ENCODE data around the gene POLR3B. TPM values are rescaled to one million over a fixed set of nuclear protein-coding genes. Genes with fewer than 3 reads are reported as not detected.

POLR3B gene
- polyA plus RNA-seq, 4 donors, result 1.8 to 8.0 (median 4.0) TPM

- no peaks in the 10 kb centered on the region for H3K27me3 ChIP-seq (ENCODE audit: control insufficient read depth in 3 of 3, insufficient read depth in 3 of 3, low read length in 3 of 3)
- H3K4me1 ChIP-seq (ENCODE audit: control insufficient read depth in 3 of 3, insufficient read depth in 2 of 3, low read depth in 1 of 3, low read length in 2 of 3), result peaks cover 0 to 9% (median 0%) of the 10 kb centered on the region in 3 donors
- no peak overlapping the region for H3K4me3 ChIP-seq (ENCODE audit: low read depth in 1 of 3, low read length in 3 of 3)
- H3K9me3 ChIP-seq (ENCODE audit: control insufficient read depth in 2 of 2, insufficient read depth in 1 of 2, low read depth in 1 of 2, low read length in 1 of 2), result no peaks in the 10 kb centered on the region
- WGBS, 3 donors, result 94 to 100% (median 95%) methylated on average over 1 of the region's 1 CpG
- FAIRE-seq (no peak), DNase-seq (peak; percentile 7 to 67)
- H3K27ac ChIP-seq (ENCODE audit: low read depth in 1 of 3, low read length in 2 of 3), result no peak overlapping the region
- H3K36me3 ChIP-seq (ENCODE audit: control insufficient read depth in 3 of 3, insufficient read depth in 2 of 3, low read depth in 1 of 3, low read length in 3 of 3), result peaks cover 0 to 3% (median 0%) of the 10 kb centered on the region in 3 donors
Observed at GRCh38 chr12:106480251-106480650, 122.7 kb downstream of the POLR3B start.

GRCh38 chr12:106481246-106481645, 123.7 kb downstream of the POLR3B start:
- peaks cover 0 to 3% (median 0%) of the 10 kb centered on the region in 3 donors for H3K36me3 ChIP-seq (ENCODE audit: control insufficient read depth in 3 of 3, insufficient read depth in 2 of 3, low read depth in 1 of 3, low read length in 3 of 3)
- DNase-seq, result no peak
- H3K27me3 ChIP-seq (ENCODE audit: control insufficient read depth in 3 of 3, insufficient read depth in 3 of 3, low read length in 3 of 3), result no peaks in the 10 kb centered on the region
- H3K4me3 ChIP-seq (ENCODE audit: low read depth in 1 of 3, low read length in 3 of 3), result no peak overlapping the region
- FAIRE-seq, result no peak
- peaks cover 0 to 9% (median 0%) of the 10 kb centered on the region in 3 donors for H3K4me1 ChIP-seq (ENCODE audit: control insufficient read depth in 3 of 3, insufficient read depth in 2 of 3, low read depth in 1 of 3, low read length in 2 of 3)
- H3K9me3 ChIP-seq (ENCODE audit: control insufficient read depth in 2 of 2, insufficient read depth in 1 of 2, low read depth in 1 of 2, low read length in 1 of 2), result no peaks in the 10 kb centered on the region
- 95 to 99% (median 99%) methylated on average over 6 of the region's 6 CpGs for WGBS, 3 donors
- H3K27ac ChIP-seq (ENCODE audit: low read depth in 1 of 3, low read length in 2 of 3), result no peak overlapping the region

- Histone ChIP-seq H3K36me3 (ENCODE audit: control insufficient read depth in 3 of 3, insufficient read depth in 2 of 3, low read depth in 1 of 3, low read length in 3 of 3) (peaks cover 0 to 3% (median 0%) of the 10 kb centered on the region in 3 donors), H3K27ac (ENCODE audit: low read depth in 1 of 3, low read length in 2 of 3) (no peak overlapping the region), H3K9me3 (ENCODE audit: control insufficient read depth in 2 of 2, insufficient read depth in 1 of 2, low read depth in 1 of 2, low read length in 1 of 2) (no peaks in the 10 kb centered on the region), H3K4me3 (ENCODE audit: low read depth in 1 of 3, low read length in 3 of 3) (no peak overlapping the region), H3K4me1 (ENCODE audit: control insufficient read depth in 3 of 3, insufficient read depth in 2 of 3, low read depth in 1 of 3, low read length in 2 of 3) (no peaks in the 10 kb centered on the region), H3K27me3 (ENCODE audit: control insufficient read depth in 3 of 3, insufficient read depth in 3 of 3, low read length in 3 of 3) (no peaks in the 10 kb centered on the region)
- DNase-seq (no peak), FAIRE-seq (no peak)
- WGBS, 3 donors, result 96 to 98% (median 97%) methylated on average over 5 of the region's 5 CpGs
Observed at GRCh38 chr12:106487664-106488063, 130.1 kb downstream of the POLR3B start.

GRCh38 chr12:106488884-106489283, 131.3 kb downstream of the POLR3B start:
- 91 to 98% (median 92%) methylated on average over 3 of the region's 3 CpGs for WGBS, 3 donors
- H3K36me3 ChIP-seq (ENCODE audit: control insufficient read depth in 3 of 3, insufficient read depth in 2 of 3, low read depth in 1 of 3, low read length in 3 of 3), result peaks cover 0 to 3% (median 0%) of the 10 kb centered on the region in 3 donors
- no peak for FAIRE-seq

GRCh38 chr12:106490264-106490663, 132.7 kb downstream of the POLR3B start:
- Histone ChIP-seq H3K27me3 (ENCODE audit: control insufficient read depth in 3 of 3, insufficient read depth in 3 of 3, low read length in 3 of 3) (no peaks in the 10 kb centered on the region), H3K4me1 (ENCODE audit: control insufficient read depth in 3 of 3, insufficient read depth in 2 of 3, low read depth in 1 of 3, low read length in 2 of 3) (no peaks in the 10 kb centered on the region), H3K36me3 (ENCODE audit: control insufficient read depth in 3 of 3, insufficient read depth in 2 of 3, low read depth in 1 of 3, low read length in 3 of 3) (no peaks in the 10 kb centered on the region), H3K9me3 (ENCODE audit: control insufficient read depth in 2 of 2, insufficient read depth in 1 of 2, low read depth in 1 of 2, low read length in 1 of 2) (no peaks in the 10 kb centered on the region), H3K4me3 (ENCODE audit: low read depth in 1 of 3, low read length in 3 of 3) (no peak overlapping the region), H3K27ac (ENCODE audit: low read depth in 1 of 3, low read length in 2 of 3) (no peak overlapping the region)
- no peak for FAIRE-seq
- WGBS, 3 donors, result 92 to 97% (median 96%) methylated on average over 5 of the region's 5 CpGs
- DNase-seq, result no peak

More at GRCh38 chr12:106488884-106489283, 131.3 kb downstream of the POLR3B start:
- no peaks in the 10 kb centered on the region for H3K4me1 ChIP-seq (ENCODE audit: control insufficient read depth in 3 of 3, insufficient read depth in 2 of 3, low read depth in 1 of 3, low read length in 2 of 3)
- DNase-seq, result no peak
- H3K4me3 ChIP-seq (ENCODE audit: low read depth in 1 of 3, low read length in 3 of 3), result no peak overlapping the region
- H3K9me3 ChIP-seq (ENCODE audit: control insufficient read depth in 2 of 2, insufficient read depth in 1 of 2, low read depth in 1 of 2, low read length in 1 of 2), result no peaks in the 10 kb centered on the region
- H3K27ac ChIP-seq (ENCODE audit: low read depth in 1 of 3, low read length in 2 of 3), result no peak overlapping the region
- no peaks in the 10 kb centered on the region for H3K27me3 ChIP-seq (ENCODE audit: control insufficient read depth in 3 of 3, insufficient read depth in 3 of 3, low read length in 3 of 3)

GRCh38 chr12:106492857-106493256, 135.3 kb downstream of the POLR3B start:
- H3K4me1 ChIP-seq (ENCODE audit: control insufficient read depth in 3 of 3, insufficient read depth in 2 of 3, low read depth in 1 of 3, low read length in 2 of 3), result no peaks in the 10 kb centered on the region
- no peaks in the 10 kb centered on the region for H3K27me3 ChIP-seq (ENCODE audit: control insufficient read depth in 3 of 3, insufficient read depth in 3 of 3, low read length in 3 of 3)
- no peak overlapping the region for H3K27ac ChIP-seq (ENCODE audit: low read depth in 1 of 3, low read length in 2 of 3)
- FAIRE-seq, result no peak
- H3K36me3 ChIP-seq (ENCODE audit: control insufficient read depth in 3 of 3, insufficient read depth in 2 of 3, low read depth in 1 of 3, low read length in 3 of 3), result peaks cover 0 to 10% (median 0%) of the 10 kb centered on the region in 3 donors
- no peaks in the 10 kb centered on the region for H3K9me3 ChIP-seq (ENCODE audit: control insufficient read depth in 2 of 2, insufficient read depth in 1 of 2, low read depth in 1 of 2, low read length in 1 of 2)
- H3K4me3 ChIP-seq (ENCODE audit: low read depth in 1 of 3, low read length in 3 of 3), result no peak overlapping the region
- WGBS, 3 donors, result 92 to 98% (median 97%) methylated on average over 2 of the region's 2 CpGs
- DNase-seq, result no peak

GRCh38 chr12:106493531-106493930, 136.0 kb downstream of the POLR3B start:
- H3K4me3 ChIP-seq (ENCODE audit: low read depth in 1 of 3, low read length in 3 of 3), result no peak overlapping the region
- FAIRE-seq (no peak), DNase-seq (peak; percentile 17 to 42)

GRCh38 chr12:106495354-106495965, 137.9 kb downstream of the POLR3B start:
- peaks cover 0 to 22% (median 3%) of the 10 kb centered on the region in 3 donors for H3K36me3 ChIP-seq (ENCODE audit: control insufficient read depth in 3 of 3, insufficient read depth in 2 of 3, low read depth in 1 of 3, low read length in 3 of 3)

More at GRCh38 chr12:106493531-106493930, 136.0 kb downstream of the POLR3B start:
- WGBS, 3 donors, result 41 to 60% (median 55%) methylated on average over 4 of the region's 4 CpGs
- Histone ChIP-seq H3K4me1 (ENCODE audit: control insufficient read depth in 3 of 3, insufficient read depth in 2 of 3, low read depth in 1 of 3, low read length in 2 of 3) (no peaks in the 10 kb centered on the region), H3K9me3 (ENCODE audit: control insufficient read depth in 2 of 2, insufficient read depth in 1 of 2, low read depth in 1 of 2, low read length in 1 of 2) (no peaks in the 10 kb centered on the region), H3K36me3 (ENCODE audit: control insufficient read depth in 3 of 3, insufficient read depth in 2 of 3, low read depth in 1 of 3, low read length in 3 of 3) (peaks cover 0 to 13% (median 0%) of the 10 kb centered on the region in 3 donors), H3K27me3 (ENCODE audit: control insufficient read depth in 3 of 3, insufficient read depth in 3 of 3, low read length in 3 of 3) (no peaks in the 10 kb centered on the region), H3K27ac (ENCODE audit: low read depth in 1 of 3, low read length in 2 of 3) (no peak overlapping the region)

GRCh38 chr12:106498056-106498455, 140.5 kb downstream of the POLR3B start:
- no peak overlapping the region for H3K27ac ChIP-seq (ENCODE audit: low read depth in 1 of 3, low read length in 2 of 3)
- H3K27me3 ChIP-seq (ENCODE audit: control insufficient read depth in 3 of 3, insufficient read depth in 3 of 3, low read length in 3 of 3), result no peaks in the 10 kb centered on the region
- H3K36me3 ChIP-seq (ENCODE audit: control insufficient read depth in 3 of 3, insufficient read depth in 2 of 3, low read depth in 1 of 3, low read length in 3 of 3), result peaks cover 0 to 29% (median 3%) of the 10 kb centered on the region in 3 donors
- DNase-seq (no peak), FAIRE-seq (no peak)
- WGBS, 3 donors, result 75 to 89% (median 80%) methylated on average over 7 of the region's 7 CpGs
- no peaks in the 10 kb centered on the region for H3K9me3 ChIP-seq (ENCODE audit: control insufficient read depth in 2 of 2, insufficient read depth in 1 of 2, low read depth in 1 of 2, low read length in 1 of 2)
- no peaks in the 10 kb centered on the region for H3K4me1 ChIP-seq (ENCODE audit: control insufficient read depth in 3 of 3, insufficient read depth in 2 of 3, low read depth in 1 of 3, low read length in 2 of 3)
- H3K4me3 ChIP-seq (ENCODE audit: low read depth in 1 of 3, low read length in 3 of 3), result no peak overlapping the region

More at GRCh38 chr12:106495354-106495965, 137.9 kb downstream of the POLR3B start:
- Histone ChIP-seq H3K27me3 (ENCODE audit: control insufficient read depth in 3 of 3, insufficient read depth in 3 of 3, low read length in 3 of 3) (no peaks in the 10 kb centered on the region), H3K9me3 (ENCODE audit: control insufficient read depth in 2 of 2, insufficient read depth in 1 of 2, low read depth in 1 of 2, low read length in 1 of 2) (no peaks in the 10 kb centered on the region), H3K4me1 (ENCODE audit: control insufficient read depth in 3 of 3, insufficient read depth in 2 of 3, low read depth in 1 of 3, low read length in 2 of 3) (no peaks in the 10 kb centered on the region), H3K4me3 (ENCODE audit: low read depth in 1 of 3, low read length in 3 of 3) (no peak overlapping the region), H3K27ac (ENCODE audit: low read depth in 1 of 3, low read length in 2 of 3) (no peak overlapping the region)
- WGBS, 3 donors, result 89 to 90% (median 89%) methylated on average over 5 of the region's 5 CpGs
- no peak for FAIRE-seq
- DNase-seq, result no peak
